Panc1 (cell line): ENCODE data around the gene CBX4. TPM values are rescaled to one million over a fixed set of nuclear protein-coding genes. Genes with fewer than 3 reads are reported as not detected.

Experiments
- ATAC-seq: fragments of 200-7000 bp; cut with Tn5 transposase; 2 replicates; pipeline ENCODE4 v1.9.1; 2020; ENCODE audit warnings: mild to moderate bottlenecking, moderate library complexity
- BruUV-seq: library from RNA; stranded (reverse); fragments of 400-500 nt; replicated peaks from 2 replicates; lab custom pipeline; 2021; lab: Mats Ljungman, UMichigan
- CTCF ChIA-PET: fragments of 300-600 bp; sonication (Branson Sonifier 250); formaldehyde crosslinking; loops from one replicate; lab custom pipeline; 2022; ENCODE audit warnings: antibody characterized with exemption; lab: Charles Lee
- POLR2A ChIA-PET: fragments of 300-600 bp; sonication (Branson Sonifier 250); formaldehyde crosslinking; loops from one replicate; lab custom pipeline; 2022; ENCODE audit warnings: antibody characterized with exemption; lab: Charles Lee
- DNase-seq: peaks from one replicate; pipeline ENCODE4 v3.0.0-alpha.2; 2010; ENCODE audit warnings: low read depth, low spot score
- H3K27ac ChIP-seq: 2 replicates; pipeline ENCODE4 v1.5.1; 2011; ENCODE audit warnings: mild to moderate bottlenecking, low read length, inconsistent platforms
- H3K27me3 ChIP-seq: fragments of 200-500 bp; sonication (Bioruptor generic); 2 replicates; pipeline ENCODE4 v1.6.0; 2014; ENCODE audit warnings: low read length, inconsistent platforms; ENCODE audit not compliant: control insufficient read depth, insufficient read depth
- H3K36me3 ChIP-seq: fragments of 200-500 bp; sonication (Bioruptor generic); 2 replicates; pipeline ENCODE4 v1.5.1; 2014; ENCODE audit warnings: inconsistent platforms, mild to moderate bottlenecking, low read length, moderate library complexity; ENCODE audit not compliant: control insufficient read depth, insufficient read depth
- H3K4me1 ChIP-seq: 2 replicates; pipeline ENCODE4 v1.5.1; 2011; ENCODE audit warnings: inconsistent platforms, mild to moderate bottlenecking, low read length, moderate library complexity; ENCODE audit not compliant: control insufficient read depth, insufficient read depth
- H3K4me3 ChIP-seq, 2 experiments: 2 replicates each; pipeline ENCODE4 v1.5.1; 2011 to 2012; ENCODE audit warnings: low read depth in 2 of 2, low read length in 2 of 2, mild to moderate bottlenecking in 2 of 2, inconsistent platforms in 1 of 2, moderate library complexity in 1 of 2
- H3K9me3 ChIP-seq: fragments of 200-500 bp; sonication (Bioruptor generic); 2 replicates; pipeline ENCODE4 v1.5.1; 2014; ENCODE audit warnings: low read depth, mild to moderate bottlenecking, inconsistent platforms, low read length, moderate library complexity; ENCODE audit not compliant: control insufficient read depth, insufficient read depth
- CTCF ChIP-seq: fragments of 450-650 bp; IDR thresholded peaks from 2 replicates; pipeline ENCODE4 v1.5.1; 2017; ENCODE audit warnings: mild to moderate bottlenecking
- POLR2AphosphoS5 ChIP-seq: IDR thresholded peaks from 2 replicates; pipeline ENCODE4 v1.6.1; 2012; ENCODE audit warnings: mild to moderate bottlenecking, low read depth, low read length, moderate library complexity
- REST ChIP-seq, 2 experiments: IDR thresholded peaks; 2 replicates each; pipeline ENCODE4 v1.6.1; 2011 to 2012; ENCODE audit warnings: low read depth in 2 of 2, control low read depth in 1 of 2, low read length in 1 of 2, mild to moderate bottlenecking in 1 of 2, moderate library complexity in 1 of 2; ENCODE audit not compliant: insufficient read depth in 1 of 2
- SIN3A ChIP-seq: IDR thresholded peaks from 2 replicates; pipeline ENCODE4 v1.6.1; 2012; ENCODE audit warnings: low read depth, mild to moderate bottlenecking, low read length, moderate library complexity, borderline replicate concordance; ENCODE audit not compliant: insufficient read depth
- TCF7L2 ChIP-seq: IDR thresholded peaks from 2 replicates; pipeline ENCODE4 v1.6.1; 2011; ENCODE audit warnings: mild to moderate bottlenecking, low read depth, low read length, inconsistent platforms
- in situ Hi-C: cut with HindIII; loops from 2 replicates; pipeline ENCODE4 v1.10.0; 2016; ENCODE audit warnings: low sequenced_read_pairs, low pct_unique_long_range_greater_than_20kb
- intact Hi-C: fragments of 100-400 bp; cut with micrococcal nuclease; formaldehyde crosslinking; loops from one replicate; pipeline ENCODE4 v1.10.0; 2022; ENCODE audit not compliant: unreplicated experiment
- total RNA-seq: library from RNA; stranded (reverse); gene quantifications from one replicate; pipeline ENCODE4 v1.2.1, GENCODE V29; 2021; ENCODE audit not compliant: unreplicated experiment

Gene CBX4
- total RNA-seq, 1 experiment from 2014 or later, result 48.6 TPM

GRCh38 chr17:79847698-79848369 lies 8.6 kb upstream of the CBX4 start:
- POLR2A ChIA-PET, result no interaction called here

GRCh38 chr17:79845601-79845949 lies 6.3 kb upstream of the CBX4 start:
- CTCF ChIA-PET, result interaction anchor here (0.5 to 1.5 kb wide), 5 partner anchors 9 to 142 kb away, joined by 3 to 12 read pairs (median 4); no protein-coding TSS in a partner anchor
- peaks cover 25% of the 10 kb centered on the region for H3K4me1 ChIP-seq
- no peaks in the 10 kb centered on the region for H3K9me3 ChIP-seq
- POLR2A ChIA-PET, result no interaction called here
- BruUV-seq, result no TSS peak
- intact Hi-C loops, result loop anchor here (10.0 kb wide), 1 partner anchor 69 kb away; no protein-coding TSS in a partner anchor
- no peak for TF ChIP-seq CTCF
- no peak for TF ChIP-seq SIN3A
- TF ChIP-seq REST (IDR thresholded peaks at IDR 0.05; ENCODE audit: insufficient read depth in 1 of 2, low read depth in 2 of 2, low read length in 1 of 2), result no peak
- TF ChIP-seq POLR2AphosphoS5, result no peak
- TF ChIP-seq TCF7L2, result no peak
- DNase-seq, result no peak
- H3K27ac ChIP-seq, result peak overlapping the region; percentile 64
- in situ Hi-C loops, result no loop called here
- no peaks in the 10 kb centered on the region for H3K27me3 ChIP-seq
- H3K36me3 ChIP-seq, result no peaks in the 10 kb centered on the region
- H3K4me3 ChIP-seq, result no peak overlapping the region
- no peak for ATAC-seq

More at GRCh38 chr17:79847698-79848369, 8.6 kb upstream of the CBX4 start:
- peaks cover 10% of the 10 kb centered on the region for H3K4me1 ChIP-seq
- H3K27me3 ChIP-seq, result no peaks in the 10 kb centered on the region
- DNase-seq (no peak), ATAC-seq (no peak)
- H3K27ac ChIP-seq, result no peak overlapping the region
- intact Hi-C loops (loop anchor here (10.0 kb wide), 1 partner anchor 67 kb away; no protein-coding TSS in a partner anchor), in situ Hi-C loops (no loop called here)
- no peak for TF ChIP-seq CTCF
- TF ChIP-seq REST (IDR thresholded peaks at IDR 0.05; ENCODE audit: insufficient read depth in 1 of 2, low read depth in 2 of 2, low read length in 1 of 2), result no peak
- no peak for TF ChIP-seq TCF7L2
- H3K36me3 ChIP-seq, result no peaks in the 10 kb centered on the region
- H3K4me3 ChIP-seq, result no peak overlapping the region
- CTCF ChIA-PET, result no interaction called here
- H3K9me3 ChIP-seq, result no peaks in the 10 kb centered on the region
- BruUV-seq, result no TSS peak
